Ovary (tissue), 3 donors: ENCODE data around the gene KMT2E.

Experiments
- CTCF ChIP-seq, 3 donors: fragments of 450-650 bp in 2 of 3; fragments of 200-600 bp in 1 of 3; IDR thresholded peaks; one replicate each; pipeline versions ENCODE4 v1.5.1 to v1.8.0; 2016 to 2022; ENCODE audit warnings: antibody characterized with exemption in 3 of 3, mild to moderate bottlenecking in 1 of 3
- POLR2A ChIP-seq: fragments of 450-650 bp; IDR thresholded peaks from one replicate; pipeline ENCODE4 v1.6.1; 2017; ENCODE audit warnings: antibody characterized with exemption, mild to moderate bottlenecking, moderate library complexity
- donor health status: DM: no; HTN: no; CAD: no.

GRCh38 chr7:104973909-104974415 is 40.0 kb upstream of the KMT2E start:
- TF ChIP-seq CTCF (IDR thresholded peaks at IDR 0.05) (no peak), POLR2A (no peak)
